ENCODE results near the gene ARSK.

Gene ARSK

DNA sequence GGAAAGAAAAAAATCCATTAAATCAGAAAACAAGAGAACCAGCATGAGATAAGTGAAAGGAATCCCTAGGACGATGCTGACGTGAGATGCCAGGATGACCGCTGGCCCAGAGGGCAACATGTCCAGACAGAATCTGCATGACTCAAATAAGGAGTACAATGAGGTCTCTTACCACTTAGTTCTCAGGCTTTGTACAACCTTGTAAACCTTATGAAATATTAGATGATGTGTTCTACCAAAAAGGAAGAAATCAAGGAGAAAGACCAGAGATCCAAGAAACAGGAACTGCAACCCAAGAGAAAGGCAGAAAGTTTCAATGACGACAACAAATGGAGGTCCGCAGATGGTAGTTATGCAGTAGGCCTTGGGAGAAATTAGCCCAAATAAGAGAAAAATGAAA lies 62.2 kb downstream of the ARSK start:
- POLR2A ChIA-PET, result no interaction called here
- no peaks in the 10 kb centered on the region for H3K9me3 ChIP-seq (ENCODE audit: control insufficient read depth, insufficient read depth, low read depth, low read length)
- TF ChIP-seq, protein P1, sequence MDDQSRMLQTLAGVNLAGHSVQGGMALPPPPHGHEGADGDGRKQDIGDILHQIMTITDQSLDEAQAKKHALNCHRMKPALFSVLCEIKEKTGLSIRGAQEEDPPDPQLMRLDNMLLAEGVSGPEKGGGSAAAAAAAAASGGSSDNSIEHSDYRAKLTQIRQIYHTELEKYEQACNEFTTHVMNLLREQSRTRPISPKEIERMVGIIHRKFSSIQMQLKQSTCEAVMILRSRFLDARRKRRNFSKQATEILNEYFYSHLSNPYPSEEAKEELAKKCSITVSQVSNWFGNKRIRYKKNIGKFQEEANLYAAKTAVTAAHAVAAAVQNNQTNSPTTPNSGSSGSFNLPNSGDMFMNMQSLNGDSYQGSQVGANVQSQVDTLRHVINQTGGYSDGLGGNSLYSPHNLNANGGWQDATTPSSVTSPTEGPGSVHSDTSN (CRISPR knock-in tag; IDR thresholded peaks at IDR 0.05), result no peak
- TF ChIP-seq ZNF155 (tag by site-specific recombination; IDR thresholded peaks at IDR 0.05) (no peak), ZNF416 (tag by site-specific recombination; IDR thresholded peaks at IDR 0.05) (no peak), ZNF560 (tag by site-specific recombination; IDR thresholded peaks at IDR 0.05; ENCODE audit: borderline replicate concordance) (no peak), ZNF777 (tag by site-specific recombination; IDR thresholded peaks at IDR 0.05; ENCODE audit: borderline replicate concordance) (no peak), ZNF121 (tag by site-specific recombination; IDR thresholded peaks at IDR 0.05) (no peak), ZNF214 (tag by site-specific recombination; IDR thresholded peaks at IDR 0.05; ENCODE audit: borderline replicate concordance) (no peak), ZNF623 (tag by site-specific recombination; IDR thresholded peaks at IDR 0.05) (no peak), ZNF175 (tag by site-specific recombination; IDR thresholded peaks at IDR 0.05) (no peak), PRDM1 (tag by site-specific recombination; IDR thresholded peaks at IDR 0.05) (no peak), ZNF248 (tag by site-specific recombination; IDR thresholded peaks at IDR 0.05) (no peak), FEZF1 (tag by site-specific recombination; IDR thresholded peaks at IDR 0.05) (no peak), ZNF529 (tag by site-specific recombination; IDR thresholded peaks at IDR 0.05; ENCODE audit: insufficient replicate concordance) (no peak)
- TF ChIP-seq, protein P2, sequence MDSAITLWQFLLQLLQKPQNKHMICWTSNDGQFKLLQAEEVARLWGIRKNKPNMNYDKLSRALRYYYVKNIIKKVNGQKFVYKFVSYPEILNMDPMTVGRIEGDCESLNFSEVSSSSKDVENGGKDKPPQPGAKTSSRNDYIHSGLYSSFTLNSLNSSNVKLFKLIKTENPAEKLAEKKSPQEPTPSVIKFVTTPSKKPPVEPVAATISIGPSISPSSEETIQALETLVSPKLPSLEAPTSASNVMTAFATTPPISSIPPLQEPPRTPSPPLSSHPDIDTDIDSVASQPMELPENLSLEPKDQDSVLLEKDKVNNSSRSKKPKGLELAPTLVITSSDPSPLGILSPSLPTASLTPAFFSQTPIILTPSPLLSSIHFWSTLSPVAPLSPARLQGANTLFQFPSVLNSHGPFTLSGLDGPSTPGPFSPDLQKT (IDR thresholded peaks at IDR 0.05; ENCODE audit: borderline replicate concordance, low read depth, low read length), result no peak
- TF ChIP-seq, protein P3, sequence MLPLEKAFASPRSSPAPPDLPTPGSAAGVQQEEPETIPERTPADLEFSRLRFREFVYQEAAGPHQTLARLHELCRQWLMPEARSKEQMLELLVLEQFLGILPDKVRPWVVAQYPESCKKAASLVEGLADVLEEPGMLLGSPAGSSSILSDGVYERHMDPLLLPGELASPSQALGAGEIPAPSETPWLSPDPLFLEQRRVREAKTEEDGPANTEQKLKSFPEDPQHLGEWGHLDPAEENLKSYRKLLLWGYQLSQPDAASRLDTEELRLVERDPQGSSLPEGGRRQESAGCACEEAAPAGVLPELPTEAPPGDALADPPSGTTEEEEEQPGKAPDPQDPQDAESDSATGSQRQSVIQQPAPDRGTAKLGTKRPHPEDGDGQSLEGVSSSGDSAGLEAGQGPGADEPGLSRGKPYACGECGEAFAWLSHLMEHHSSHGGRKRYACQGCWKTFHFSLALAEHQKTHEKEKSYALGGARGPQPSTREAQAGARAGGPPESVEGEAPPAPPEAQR (tag by site-specific recombination; IDR thresholded peaks at IDR 0.05), result no peak
- H3K36me3 ChIP-seq (ENCODE audit: control insufficient read depth in 2 of 2, insufficient read depth in 1 of 2, low read length in 2 of 2), result no peaks in the 10 kb centered on the region
- no peaks in the 10 kb centered on the region for H3K4me1 ChIP-seq (ENCODE audit: control insufficient read depth, insufficient read depth, low read length)
- H3K27ac ChIP-seq (ENCODE audit: extremely low read depth, low read depth, low read length), result no peak overlapping the region
- no peak overlapping the region for H3K4me3 ChIP-seq (ENCODE audit: low read depth, low read length)
- CTCF ChIA-PET, result no interaction called here

DNA sequence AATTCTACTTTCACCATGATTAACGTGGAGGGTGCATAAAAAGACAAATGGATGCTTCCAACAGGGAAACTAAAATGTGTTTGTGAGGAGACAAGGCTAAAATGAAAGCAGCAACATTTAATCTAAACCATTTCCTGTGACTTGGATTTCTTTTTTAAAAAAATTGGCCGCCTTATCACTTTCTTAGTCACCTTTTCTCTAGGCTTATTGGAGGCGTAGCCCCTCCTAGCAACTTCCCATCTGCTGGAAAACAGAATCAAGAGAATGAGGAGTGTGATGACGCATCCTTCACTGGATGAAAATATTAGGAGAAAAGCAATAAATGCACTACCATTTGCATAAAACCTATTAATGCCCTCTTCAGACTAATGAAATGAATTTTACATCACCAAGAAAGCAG lies 64.2 kb downstream of the ARSK start:
- TF ChIP-seq ZNF223 (tag by site-specific recombination; IDR thresholded peaks at IDR 0.05) (no peak), MEIS1 (CRISPR knock-in tag; IDR thresholded peaks at IDR 0.05; ENCODE audit: borderline replicate concordance) (no peak), WT1 (tag by site-specific recombination; IDR thresholded peaks at IDR 0.05) (no peak), OVOL3 (tag by site-specific recombination; IDR thresholded peaks at IDR 0.05) (no peak), ZNF843 (tag by site-specific recombination; IDR thresholded peaks at IDR 0.05) (no peak), ZXDB (tag by site-specific recombination; IDR thresholded peaks at IDR 0.05) (no peak), ZNF529 (tag by site-specific recombination; IDR thresholded peaks at IDR 0.05; ENCODE audit: insufficient replicate concordance) (no peak)
- no peaks in the 10 kb centered on the region for H3K36me3 ChIP-seq (ENCODE audit: control insufficient read depth in 2 of 2, insufficient read depth in 1 of 2, low read length in 2 of 2)
- CTCF ChIA-PET, result no interaction called here

More for the DNA sequence above, 64.2 kb downstream of the ARSK start:
- H3K4me1 ChIP-seq (ENCODE audit: control insufficient read depth, insufficient read depth, low read length), result no peaks in the 10 kb centered on the region
- no peak overlapping the region for H3K27ac ChIP-seq (ENCODE audit: extremely low read depth, low read depth, low read length)
- H3K9me3 ChIP-seq (ENCODE audit: control insufficient read depth, insufficient read depth, low read depth, low read length), result no peaks in the 10 kb centered on the region
- POLR2A ChIA-PET, result no interaction called here
- no peak overlapping the region for H3K4me3 ChIP-seq (ENCODE audit: low read depth, low read length)

Data from HEK293 (cell line).